GM18505 (cell line): ENCODE measurements around the gene CALM1.

Experiments used
- ATAC-seq: cut with Tn5 transposase; IDR thresholded peaks from one replicate; pipeline ENCODE4 v1.9.1; 2021; ENCODE audit not compliant: unreplicated experiment
- POLR2A ChIP-seq: IDR thresholded peaks from 4 replicates; pipeline ENCODE4 v1.6.1; 2011; ENCODE audit warnings: borderline replicate concordance; ENCODE audit not compliant: insufficient read depth, insufficient read length; ENCODE audit errors: extremely low read depth

Gene CALM1

GRCh38 chr14:90406384-90406798 lies 9.6 kb downstream of the CALM1 start:
- ATAC-seq = no peak
- no peak for TF ChIP-seq POLR2A

GRCh38 chr14:90407230-90407629 lies 10.4 kb downstream of the CALM1 start:
- no peak for TF ChIP-seq POLR2A
- ATAC-seq = no peak

- no peak for ATAC-seq
- no peak for TF ChIP-seq POLR2A
Measured at GRCh38 chr14:90408713-90409112, 11.9 kb downstream of the CALM1 start.

GRCh38 chr14:90409209-90409730 lies 12.4 kb downstream of the CALM1 start:
- no peak for TF ChIP-seq POLR2A
- ATAC-seq = no peak

GRCh38 chr14:90412058-90412457 lies 15.2 kb downstream of the CALM1 start:
- no peak for TF ChIP-seq POLR2A
- no peak for ATAC-seq

GRCh38 chr14:90416720-90417119 lies 19.9 kb downstream of the CALM1 start:
- no peak for TF ChIP-seq POLR2A
- ATAC-seq = no peak

GRCh38 chr14:90418053-90418452 lies 21.2 kb downstream of the CALM1 start:
- no peak for ATAC-seq
- no peak for TF ChIP-seq POLR2A

- ATAC-seq = no peak
- no peak for TF ChIP-seq POLR2A
Measured at GRCh38 chr14:90419200-90419599, 22.4 kb downstream of the CALM1 start.

GRCh38 chr14:90421001-90421631 lies 24.3 kb downstream of the CALM1 start:
- ATAC-seq = no peak
- no peak for TF ChIP-seq POLR2A

- no peak for TF ChIP-seq POLR2A
- no peak for ATAC-seq
Measured at GRCh38 chr14:90421632-90422020, 24.8 kb downstream of the CALM1 start.

- no peak for ATAC-seq
- TF ChIP-seq POLR2A = no peak
Measured at GRCh38 chr14:90423166-90423565, 26.3 kb downstream of the CALM1 start.

- no peak for TF ChIP-seq POLR2A
- no peak for ATAC-seq
Measured at GRCh38 chr14:90424075-90424474, 27.2 kb downstream of the CALM1 start.

GRCh38 chr14:90424686-90425372 lies 28.0 kb downstream of the CALM1 start:
- ATAC-seq = no peak
- TF ChIP-seq POLR2A = no peak

GRCh38 chr14:90425373-90425879 lies 28.6 kb downstream of the CALM1 start:
- TF ChIP-seq POLR2A = no peak
- ATAC-seq = no peak
